ENCODE measurements around the gene LIPF. TPM values are rescaled to one million over a fixed set of nuclear protein-coding genes. Genes with fewer than 3 reads are reported as not detected.

Gene LIPF
- total RNA-seq, 6 experiments from 2014 or later = not detected

- H3K9me3 ChIP-seq = no peaks in the 10 kb centered on the region
- no peak for DNase-seq
- no peak overlapping the region for H3K27ac ChIP-seq
- intact Hi-C loops (cut with DNase I) = no loop called here
- H3K4me1 ChIP-seq = no peaks in the 10 kb centered on the region
- no peaks in the 10 kb centered on the region for H3K27me3 ChIP-seq
- no peak overlapping the region for H3K4me3 ChIP-seq
- TF ChIP-seq CTCF (IDR thresholded peaks at IDR 0.05) = no peak
- no peak for TF ChIP-seq POLR2A (IDR thresholded peaks at IDR 0.05)
- WGBS (ENCODE audit: insufficient coverage, low coverage, low lambda C conversion rate, missing lambda C conversion rate) = 88% methylated on average over 1 of the region's 1 CpG
- ATAC-seq = no peak
- H3K36me3 ChIP-seq = no peaks in the 10 kb centered on the region
Measured at GRCh38 chr10:88668465-88668864, 4.2 kb downstream of the LIPF start.

- H3K27me3 ChIP-seq = no peaks in the 10 kb centered on the region
- 51% methylated on average over 2 of the region's 2 CpGs for WGBS (ENCODE audit: insufficient coverage, low coverage, low lambda C conversion rate, missing lambda C conversion rate)
- no peaks in the 10 kb centered on the region for H3K9me3 ChIP-seq
- ATAC-seq (no peak), DNase-seq (no peak)
- H3K4me3 ChIP-seq = no peak overlapping the region
- no peak overlapping the region for H3K27ac ChIP-seq
- no peak for TF ChIP-seq CTCF (IDR thresholded peaks at IDR 0.05)
- TF ChIP-seq POLR2A (IDR thresholded peaks at IDR 0.05) = no peak
- no peaks in the 10 kb centered on the region for H3K36me3 ChIP-seq
- intact Hi-C loops (cut with DNase I) = no loop called here
- H3K4me1 ChIP-seq = no peaks in the 10 kb centered on the region
Measured at GRCh38 chr10:88670497-88670896, 6.3 kb downstream of the LIPF start.

GRCh38 chr10:88672041-88672440 lies 7.8 kb downstream of the LIPF start:
- TF ChIP-seq CTCF (IDR thresholded peaks at IDR 0.05) (no peak), POLR2A (IDR thresholded peaks at IDR 0.05) (no peak)
- Histone ChIP-seq H3K27ac (no peak overlapping the region), H3K9me3 (no peaks in the 10 kb centered on the region), H3K27me3 (no peaks in the 10 kb centered on the region), H3K4me1 (no peaks in the 10 kb centered on the region), H3K36me3 (no peaks in the 10 kb centered on the region), H3K4me3 (no peak overlapping the region)
- DNase-seq = no peak
- WGBS (ENCODE audit: insufficient coverage, low coverage, low lambda C conversion rate, missing lambda C conversion rate) = 71% methylated on average over 2 of the region's 2 CpGs
- ATAC-seq = no peak
- intact Hi-C loops (cut with DNase I) = no loop called here

- Histone ChIP-seq H3K4me3 (no peak overlapping the region), H3K9me3 (no peaks in the 10 kb centered on the region), H3K27me3 (no peaks in the 10 kb centered on the region), H3K36me3 (no peaks in the 10 kb centered on the region), H3K27ac (no peak overlapping the region), H3K4me1 (peaks cover 0 to 2% (median 0%) of the 10 kb centered on the region in 4 donors)
- TF ChIP-seq POLR2A (IDR thresholded peaks at IDR 0.05) = no peak
- no peak for TF ChIP-seq CTCF (IDR thresholded peaks at IDR 0.05)
- intact Hi-C loops (cut with DNase I) = no loop called here
- ATAC-seq (no peak), DNase-seq (no peak)
- 57% methylated on average over 4 of the region's 4 CpGs for WGBS (ENCODE audit: insufficient coverage, low coverage, low lambda C conversion rate, missing lambda C conversion rate)
Measured at GRCh38 chr10:88676283-88677060, 12.2 kb downstream of the LIPF start.

Data from right lobe of liver (tissue), 6 donors.